Measurements from ENCODE around the gene ERG28. TPM values are rescaled to one million over a fixed set of nuclear protein-coding genes. Genes with fewer than 3 reads are reported as not detected.

ERG28 gene
- total RNA-seq (2016; rRNA removed; fragmentation: Illumina TruSeq; extraction: Trizol) (21.5 and 27.3 TPM in 2 replicates), polyA plus RNA-seq (2011; rRNA removed) (32.3 and 34.7 TPM in 2 replicates), polyA minus RNA-seq (2011; rRNA and poly(A)+ RNA removed; ENCODE audit: low replicate concordance) (20.1 and 27.6 TPM in 2 replicates), Bru-seq, nascent RNA (percentile 64 among the genes with signal in this experiment), BruChase-seq, experiment 1, labeled RNA remaining after a 6-hour chase (percentile 69 among the genes with signal in this experiment), BruChase-seq, experiment 2, labeled RNA remaining after a 2-hour chase (percentile 60 among the genes with signal in this experiment)
- 16.0 and 22.3 TPM in 2 replicates for total RNA-seq (2016; cell fraction: cytosol; rRNA removed; fragmentation: Illumina TruSeq; extraction: Trizol; ENCODE audit: low read depth)
- 21.0 and 26.7 TPM in 2 replicates for total RNA-seq (2016; cell fraction: insoluble cytoplasmic fraction; rRNA removed; fragmentation: Illumina TruSeq; extraction: Trizol)
- total RNA-seq (2016; cell fraction: membrane; rRNA removed; fragmentation: Illumina TruSeq; extraction: Trizol), result 22.9 and 30.8 TPM in 2 replicates
- 20.8 and 22.6 TPM in 2 replicates for total RNA-seq (2016; cell fraction: nucleus; rRNA removed; fragmentation: Illumina TruSeq; extraction: Trizol)
- 26.1 and 37.7 TPM in 2 replicates for polyA plus RNA-seq (2011; cell fraction: cytosol; rRNA removed)
- 5.1 and 9.0 TPM in 2 replicates for polyA plus RNA-seq (2011; cell fraction: nucleus; rRNA removed)
- 25.0 and 31.3 TPM in 2 replicates for polyA plus RNA-seq (2012)
- polyA plus RNA-seq (2016; cell fraction: cytosol; fragmentation: Illumina TruSeq; extraction: Trizol; ENCODE audit: low read depth), result 30.9 and 48.9 TPM in 2 replicates
- polyA plus RNA-seq (2016; cell fraction: insoluble cytoplasmic fraction; fragmentation: Illumina TruSeq; extraction: Trizol; ENCODE audit: low read depth), result 45.2 and 45.6 TPM in 2 replicates
- polyA plus RNA-seq (2016; cell fraction: membrane; fragmentation: Illumina TruSeq; extraction: Trizol; ENCODE audit: low read depth), result 42.1 and 53.5 TPM in 2 replicates
- 59.5 and 64.5 TPM in 2 replicates for polyA plus RNA-seq (2016; cell fraction: nucleus; fragmentation: Illumina TruSeq; extraction: Trizol; ENCODE audit: insufficient read depth, low read depth)
- polyA minus RNA-seq (2011; cell fraction: cytosol; rRNA and poly(A)+ RNA removed), result 7.5 and 9.6 TPM in 2 replicates
- polyA minus RNA-seq (2011; cell fraction: nucleus; rRNA and poly(A)+ RNA removed), result 7.2 and 9.6 TPM in 2 replicates
- long read RNA-seq, experiment 1, transcript ERG28-201 (5 exons, 2,633 nt), result major isoform, 148 of 164 reads
- long read RNA-seq, experiment 1, partial matches to known transcripts, result 10 of 164 reads
- long read RNA-seq, experiment 1, other reads (novel, unspliced or antisense), result 6 of 164 reads
- long read RNA-seq, experiment 2, transcript ERG28-201 (5 exons, 2,633 nt), result major isoform, 52 of 106 reads
- long read RNA-seq, experiment 2, partial matches to known transcripts, result 7 of 106 reads
- long read RNA-seq, experiment 2, other reads (novel, unspliced or antisense), result 47 of 106 reads

DNA sequence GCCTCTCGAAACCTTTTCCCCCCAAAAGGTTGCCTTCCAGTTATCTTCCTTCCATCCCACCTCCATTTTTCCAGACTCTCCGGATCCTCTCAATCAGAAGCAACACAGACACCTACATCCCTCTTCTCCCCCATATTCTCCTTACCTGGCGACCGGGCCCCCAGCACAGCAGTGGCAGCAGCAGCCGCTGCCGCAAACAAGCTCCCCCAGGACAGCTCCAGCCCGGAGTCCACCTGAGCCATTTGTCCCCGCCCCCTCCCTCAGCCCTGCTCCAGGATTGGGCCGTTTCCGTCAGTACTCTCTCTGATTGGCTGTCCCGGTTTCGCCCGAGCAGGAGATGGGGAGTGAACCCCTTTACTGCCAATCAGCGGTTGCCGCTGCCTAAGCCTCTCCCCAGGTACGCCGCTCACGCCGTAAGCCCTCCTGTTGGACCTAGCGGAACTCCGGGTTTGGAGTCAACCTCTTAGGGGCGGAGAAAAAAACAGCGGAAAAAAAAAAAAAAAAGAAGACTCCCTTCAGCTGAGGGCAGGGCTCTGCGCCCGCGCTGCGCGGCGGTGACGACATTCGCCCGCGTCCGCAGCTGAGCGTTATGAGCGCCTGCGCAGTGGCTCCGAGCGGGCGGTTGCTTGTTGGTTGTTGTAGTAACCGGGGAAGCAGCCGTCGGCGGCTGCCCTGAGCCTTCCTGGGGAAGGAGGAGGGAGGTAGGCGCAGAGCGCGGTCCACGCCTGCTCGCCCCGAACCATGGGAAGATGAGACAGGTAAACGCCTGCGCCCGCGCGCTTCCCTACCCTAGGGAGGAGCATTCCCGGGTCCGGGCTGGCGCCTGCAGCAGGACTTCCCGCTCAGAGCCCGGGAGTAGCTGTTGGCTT lies at the start of gene ERG28, which contains the start of gene TTLL5:
Gene ERG28 (minus strand): TSS at position 247 of the 869 bp plus-strand sequence. CDS start 3,374 bp downstream, outside the sequence.
Gene TTLL5 (plus strand): TSS at position 617 of the 869 bp plus-strand sequence. CDS start 1,904 bp downstream, outside the sequence.
- H3K36me3 ChIP-seq (replicated peaks in 1 of 2; ENCODE audit: control insufficient read depth in 1 of 2, insufficient read depth in 2 of 2, low read length in 2 of 2), result peaks cover 3 to 18% of the 10 kb centered on the region in 2 experiments
- POLR2A ChIA-PET, result interaction anchor here (0.7 to 3.3 kb wide), 17 partner anchors 10 to 535 kb away, joined by 3 to 36 read pairs (median 3); partner anchors contain the start of genes FLVCR2, FOS and NEK9
- ATAC-seq, result peak; percentile 98
- BruUV-seq (replicated peaks), result no TSS peak
- peak within 1 kb of the TSS; percentile 89 for H3K9ac ChIP-seq (ENCODE audit: insufficient read depth, low read depth, low read length)
- H3K4me3 ChIP-seq (replicated peaks in 1 of 3; ENCODE audit: insufficient read depth in 1 of 3, low read depth in 2 of 3, low read length in 3 of 3), result peak within 1 kb of the TSS; percentile 85 to 96 (median 94)
- peak; percentile 86 for FAIRE-seq
- intact Hi-C loops (cut with micrococcal nuclease; ENCODE audit: unreplicated experiment), result no loop called here
- no peaks in the 10 kb centered on the region for H3K9me3 ChIP-seq (ENCODE audit: low read length)
- in situ Hi-C loops (cut with HindIII; ENCODE audit: extremely low pct_ligation_motif_present, low pct_unique_long_range_greater_than_20kb), result no loop called here
- CTCF ChIA-PET (ENCODE audit: low intra/inter-chr PET ratio, low total read pairs), result no interaction called here
- H3K4me2 ChIP-seq (ENCODE audit: low read depth, low read length), result peak within 1 kb of the TSS; percentile 88
- H3K4me1 ChIP-seq (ENCODE audit: insufficient read depth, low read length), result peaks cover 30% of the 10 kb centered on the region
- peaks cover 43% of the 10 kb centered on the region for H3K79me2 ChIP-seq (ENCODE audit: insufficient read depth, low read length)
- H2AFZ ChIP-seq (ENCODE audit: low read length), result peak within 1 kb of the TSS; percentile 67
- H3K27ac ChIP-seq (ENCODE audit: extremely low read length, insufficient read depth, low read length), result peak within 1 kb of the TSS; percentile 89
- WGBS (ENCODE audit: low lambda C conversion rate), result 2% methylated on average over 57 of the region's 60 CpGs
- H3K27me3 ChIP-seq (ENCODE audit: control insufficient read depth in 1 of 2, insufficient read depth in 2 of 2, low read length in 2 of 2), result no peaks in the 10 kb centered on the region; a peak in 1 of 5 replicates
- no peaks in the 10 kb centered on the region for H4K20me1 ChIP-seq (ENCODE audit: insufficient read depth, low read length)
- peak; percentile 99 for DNase-seq (ENCODE audit: low spot score)
- TF ChIP-seq ATF1 (CRISPR knock-in tag; IDR thresholded peaks at IDR 0.05) (peak; percentile 97), MAF1 (CRISPR knock-in tag; IDR thresholded peaks at IDR 0.05; ENCODE audit: borderline replicate concordance) (no peak), POLR2A (IDR thresholded peaks at IDR 0.05; ENCODE audit: insufficient read depth in 1 of 2, low read depth in 2 of 2, low read length in 2 of 2) (peak; percentile 70 to 90), EEA1 (CRISPR knock-in tag; IDR thresholded peaks at IDR 0.05; ENCODE audit: borderline replicate concordance) (no peak), ZMYM4 (CRISPR knock-in tag; IDR thresholded peaks at IDR 0.05) (peak; percentile 76), RBM22 (optimal IDR thresholded peaks at IDR 0.05; ENCODE audit: low read length) (no peak), HBP1 (CRISPR knock-in tag; IDR thresholded peaks at IDR 0.05; ENCODE audit: low read depth) (0 out of 2 replicates have a peak, but pooled peaks have one; percentile 57), ZFP36 (IDR thresholded peaks at IDR 0.05; ENCODE audit: borderline replicate concordance, low read depth, low read length, partially characterized antibody) (no peak), TEAD3 (CRISPR knock-in tag; optimal IDR thresholded peaks at IDR 0.05; ENCODE audit: borderline replicate concordance) (peak; percentile 34), NFYC (CRISPR knock-in tag; IDR thresholded peaks at IDR 0.05) (peak; percentile 95), DNMT1 (CRISPR knock-in tag; IDR thresholded peaks at IDR 0.05) (peak; percentile 23; the same call in 1 of the 2 replicates), HCFC1 (IDR thresholded peaks at IDR 0.05; ENCODE audit: low read depth, low read length) (peak; percentile 60), FOXP1 (IDR thresholded peaks at IDR 0.05) (no peak), FOXP1 (CRISPR knock-in tag; IDR thresholded peaks at IDR 0.05) (no peak; the same call in 1 of the 2 replicates), ZNF629 (CRISPR knock-in tag; conservative IDR thresholded peaks at IDR 0.05) (0 out of 2 replicates have a peak, but pooled peaks have one; percentile 9), BRD4 (CRISPR knock-in tag; IDR thresholded peaks at IDR 0.05) (no peak), ZNF121 (CRISPR knock-in tag; IDR thresholded peaks at IDR 0.05) (no peak)
- TF ChIP-seq, protein P1, sequence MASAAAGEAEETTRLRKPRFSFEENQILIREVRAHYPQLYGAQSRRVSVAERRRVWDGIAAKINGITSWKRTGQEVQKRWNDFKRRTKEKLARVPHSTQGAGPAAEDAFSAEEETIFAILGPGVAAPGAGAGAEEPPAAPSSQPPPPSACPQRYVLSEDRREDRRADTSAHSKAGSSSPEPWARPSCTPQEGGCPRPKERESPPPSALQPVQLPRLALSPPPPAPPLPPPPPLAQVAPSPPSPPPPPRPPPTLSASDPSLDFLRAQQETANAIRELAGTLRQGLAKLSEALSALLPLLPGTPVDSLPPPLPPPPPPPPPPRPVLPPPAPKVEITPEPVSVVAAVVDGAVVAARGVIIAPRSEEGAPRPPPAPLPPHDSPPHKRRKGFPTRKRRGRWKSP (CRISPR knock-in tag; IDR thresholded peaks at IDR 0.05), result 0 out of 2 replicates have a peak, but pooled peaks have one; percentile 41

All from HepG2 (cell line).